ENCODE results near the gene DNM2.
"Not testable (repeated sequence)": the region's sequence is repeated elsewhere in the genome, so short reads cannot be mapped to it uniquely, and the experiment has no call there.

The DNM2 gene

DNA sequence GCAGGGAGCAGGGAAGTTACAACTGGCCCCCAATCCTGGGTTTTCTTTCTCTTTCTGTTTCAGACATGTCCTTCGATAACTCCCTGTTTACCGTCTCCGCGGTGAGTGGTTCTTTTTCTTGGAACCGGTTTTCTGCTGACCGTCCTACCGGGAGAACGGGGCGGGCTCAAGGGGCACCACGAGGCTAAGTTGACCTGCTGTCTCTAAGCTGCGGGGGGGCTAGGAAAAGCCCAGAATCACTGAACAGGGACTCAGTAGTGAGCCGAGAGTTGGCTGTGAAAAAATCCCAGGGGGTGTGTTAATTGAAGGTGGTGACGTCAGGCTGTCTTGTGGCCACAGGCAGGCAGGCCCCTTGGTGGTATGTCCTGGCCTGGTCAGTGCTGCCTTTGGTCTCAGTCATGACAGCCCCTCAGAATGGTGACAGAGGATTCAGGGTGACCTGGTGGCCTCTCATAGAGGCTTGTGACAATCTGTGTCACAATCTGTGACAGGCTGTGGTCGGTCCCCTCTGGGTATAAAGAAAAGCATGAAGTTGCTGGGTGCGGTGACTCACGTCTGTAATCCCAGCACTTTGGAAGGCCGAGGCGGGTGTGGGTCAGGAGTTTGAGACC is 145.3 kb downstream of the DNM2 start:
- no peak for DNase-seq (ENCODE audit: low read depth, low spot score)

DNA sequence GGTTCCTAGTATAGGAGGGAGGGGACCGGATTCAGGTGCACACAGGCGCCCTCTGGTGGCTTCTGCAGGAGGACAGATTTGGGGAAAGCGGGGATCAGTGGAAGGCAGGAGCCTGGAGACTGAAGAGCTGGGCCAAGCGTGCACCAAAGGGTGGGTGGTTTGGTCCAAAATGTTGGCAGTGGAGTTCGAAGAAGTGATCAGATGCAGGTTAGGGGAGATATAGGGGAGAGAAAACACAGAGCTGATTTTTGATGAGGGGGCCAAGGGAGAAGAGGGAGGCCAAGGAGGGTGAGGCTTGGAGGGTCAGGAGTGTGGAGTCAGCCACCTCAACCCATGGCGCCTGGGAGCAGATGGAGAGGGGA is 146.6 kb downstream of the DNM2 start:
- peak; percentile 52 for DNase-seq (ENCODE audit: low read depth, low spot score)

DNA sequence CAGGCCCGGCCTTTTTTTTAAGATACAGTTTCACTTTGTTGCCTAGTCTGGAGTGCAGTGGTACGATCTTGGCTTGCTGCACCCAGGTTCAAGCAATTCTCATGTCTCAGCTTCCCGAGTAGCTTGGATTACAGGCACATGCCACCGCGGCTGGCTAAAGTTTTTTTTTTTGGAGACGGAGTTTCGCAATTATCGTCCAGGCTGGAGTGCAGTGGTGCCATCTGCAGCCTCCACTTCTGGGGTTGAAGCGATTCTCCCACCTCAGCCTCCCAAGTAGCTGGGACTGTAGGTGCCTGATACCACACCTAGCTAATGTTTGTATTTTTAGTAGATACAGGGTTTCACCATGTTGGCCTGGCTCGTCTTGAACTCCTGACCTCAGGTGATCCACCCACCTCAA is 148.6 kb downstream of the DNM2 start:
- no peak for DNase-seq (ENCODE audit: low read depth, low spot score)

DNA sequence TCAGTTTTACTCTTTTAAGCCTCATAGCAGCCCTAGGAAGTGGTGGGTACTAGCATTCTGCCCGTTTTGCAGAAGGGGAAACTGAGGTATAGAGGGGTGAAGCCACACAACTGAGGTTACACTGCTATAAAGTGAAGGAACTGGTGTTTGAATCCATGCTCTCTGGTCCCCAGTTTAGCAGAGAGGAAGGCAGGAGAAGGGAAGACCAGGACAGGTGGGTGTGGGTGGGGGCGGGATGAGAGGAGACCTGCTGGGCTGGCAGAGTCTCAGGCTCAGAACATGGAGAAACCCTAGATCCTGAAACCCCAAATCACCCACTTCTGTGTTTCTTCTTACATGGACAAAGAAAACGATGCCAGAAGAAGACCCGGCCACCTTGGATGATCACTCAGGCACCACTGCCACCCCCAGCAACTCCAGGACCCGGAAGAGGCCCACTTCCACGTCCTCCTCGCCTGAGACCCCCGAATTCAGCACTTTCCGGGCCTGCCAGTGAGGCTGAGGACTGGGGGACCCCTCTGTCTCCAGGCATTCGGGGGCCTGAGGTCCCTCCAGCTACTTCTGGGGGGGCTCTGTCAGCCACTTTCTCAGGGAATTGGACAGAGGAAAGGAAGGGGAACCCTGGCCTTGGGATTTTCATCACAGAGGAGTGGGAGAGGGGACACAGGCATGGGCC is 151.1 kb downstream of the DNM2 start:
- DNase-seq (ENCODE audit: low read depth, low spot score), result no peak

DNA sequence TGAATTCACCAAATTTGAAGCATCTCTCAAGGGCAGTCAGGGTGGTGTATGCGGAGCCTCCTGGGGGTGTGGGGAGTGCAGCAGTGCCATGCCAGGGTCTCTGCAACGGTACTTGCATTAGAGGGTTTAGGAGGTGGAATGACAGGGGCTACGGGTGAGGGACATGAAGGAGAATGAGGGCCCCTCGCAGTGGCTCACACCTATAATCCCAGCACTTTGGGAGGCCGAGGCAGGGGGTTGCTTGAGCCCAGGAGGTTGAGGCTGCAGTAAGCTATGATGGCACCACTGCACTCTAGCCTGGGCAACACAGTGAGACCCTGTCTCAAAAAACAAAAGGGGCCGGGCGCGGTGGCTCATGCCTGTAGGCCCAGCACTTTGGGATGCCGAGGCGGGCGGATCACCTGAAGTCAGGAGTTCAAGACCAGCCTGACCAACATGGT is 152.0 kb downstream of the DNM2 start:
- DNase-seq (ENCODE audit: low read depth, low spot score), result not testable (repeated sequence)

DNA sequence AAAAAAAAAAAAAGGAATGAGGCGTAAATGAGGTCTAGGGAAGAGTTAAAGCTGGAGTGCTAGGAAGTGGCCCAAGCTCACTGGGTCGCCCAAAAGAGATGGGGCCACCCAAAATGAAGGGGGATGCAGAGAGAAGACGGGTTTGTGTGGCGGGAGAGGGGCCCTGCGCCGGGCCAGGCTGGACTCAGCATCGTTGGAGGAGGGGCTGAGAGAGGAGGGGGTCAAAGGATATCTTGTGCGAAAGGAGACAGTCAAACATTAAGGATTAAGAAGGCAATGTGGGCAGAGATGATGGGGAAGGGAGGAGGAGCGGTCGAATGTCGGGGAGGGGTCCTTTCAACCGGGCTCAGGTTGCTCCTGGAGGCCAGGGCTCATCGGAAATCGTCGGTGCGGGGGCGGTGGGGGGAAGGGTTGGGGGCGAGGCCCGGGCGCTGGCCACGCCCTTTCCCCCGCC is 152.6 kb downstream of the DNM2 start:
- no peak for DNase-seq (ENCODE audit: low read depth, low spot score)

DNA sequence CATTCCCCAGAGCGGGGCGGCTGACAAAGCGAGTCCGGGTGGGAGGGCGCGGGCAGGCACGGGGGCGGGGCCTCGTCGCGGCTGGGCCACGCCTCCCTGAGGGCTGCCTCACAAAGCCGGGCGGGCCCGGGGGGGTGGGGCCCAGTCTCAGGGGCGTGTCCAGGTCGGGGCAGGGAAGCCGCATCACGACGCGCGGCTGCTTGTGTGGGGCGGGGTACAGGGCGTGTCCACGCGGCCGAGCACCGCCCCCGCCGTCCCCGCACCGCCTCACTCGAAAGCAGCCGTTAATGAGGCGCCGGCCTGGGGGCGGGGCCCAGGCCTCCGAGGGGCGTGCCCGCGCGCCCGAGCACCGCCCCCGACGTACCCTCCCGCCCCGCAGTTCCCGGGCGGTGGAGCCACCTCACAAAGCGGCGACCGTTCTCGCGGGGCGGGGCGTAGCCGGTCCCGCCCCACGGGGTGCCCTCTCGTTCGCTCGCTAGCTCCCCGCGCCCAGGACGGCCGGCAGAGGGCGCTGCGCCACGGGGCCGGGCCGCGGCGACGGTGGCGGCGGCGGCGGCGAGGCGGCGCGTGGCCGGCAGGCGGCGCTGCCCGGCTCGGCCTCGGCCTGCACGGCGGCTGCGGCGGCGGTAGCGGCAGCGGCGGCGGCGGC is 153.2 kb downstream of the DNM2 start, which contains the start of gene CARM1:
TSS of gene CARM1 (plus strand) at position 599 of the 649 bp plus-strand sequence. CDS start 150 bp downstream, outside the sequence.
- DNase-seq (ENCODE audit: low read depth, low spot score), result peak; percentile 97

DNA sequence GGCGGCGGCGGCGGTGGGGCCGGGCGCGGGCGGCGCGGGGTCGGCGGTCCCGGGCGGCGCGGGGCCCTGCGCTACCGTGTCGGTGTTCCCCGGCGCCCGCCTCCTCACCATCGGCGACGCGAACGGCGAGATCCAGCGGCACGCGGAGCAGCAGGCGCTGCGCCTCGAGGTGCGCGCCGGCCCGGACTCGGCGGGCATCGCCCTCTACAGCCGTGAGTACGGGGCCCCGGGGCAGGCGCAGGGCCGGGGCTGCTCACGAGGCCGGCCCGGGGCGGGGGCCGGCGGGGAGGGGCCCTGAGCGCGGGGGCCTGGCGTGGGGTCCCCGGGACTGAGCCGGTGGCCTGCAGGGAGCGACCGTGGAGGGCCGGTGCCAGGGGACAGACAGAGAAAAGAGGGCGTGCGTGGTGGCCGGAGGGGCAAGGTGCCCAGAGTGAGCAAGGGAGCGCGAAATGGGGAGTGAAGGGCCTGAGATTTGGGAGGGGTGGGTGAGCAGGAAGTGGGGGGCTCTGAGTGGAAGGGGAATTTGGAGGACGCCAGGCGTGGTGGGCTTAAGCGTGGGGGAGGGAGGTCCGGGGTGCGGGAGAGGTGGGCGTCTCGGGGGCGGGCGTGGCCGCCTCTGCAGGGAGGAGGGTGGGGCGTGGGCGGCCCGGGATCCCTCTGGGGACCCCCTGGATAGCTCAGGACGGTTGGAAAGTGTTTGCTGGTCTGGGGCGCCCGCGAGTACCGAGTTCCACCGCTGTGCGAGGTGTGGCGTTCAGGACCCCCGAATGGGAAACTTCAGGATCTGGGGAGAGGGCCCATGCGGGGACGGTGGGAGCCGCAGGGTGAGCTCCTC is 154.0 kb downstream of the DNM2 start:
- no peak for DNase-seq (ENCODE audit: low read depth, low spot score)

DNA sequence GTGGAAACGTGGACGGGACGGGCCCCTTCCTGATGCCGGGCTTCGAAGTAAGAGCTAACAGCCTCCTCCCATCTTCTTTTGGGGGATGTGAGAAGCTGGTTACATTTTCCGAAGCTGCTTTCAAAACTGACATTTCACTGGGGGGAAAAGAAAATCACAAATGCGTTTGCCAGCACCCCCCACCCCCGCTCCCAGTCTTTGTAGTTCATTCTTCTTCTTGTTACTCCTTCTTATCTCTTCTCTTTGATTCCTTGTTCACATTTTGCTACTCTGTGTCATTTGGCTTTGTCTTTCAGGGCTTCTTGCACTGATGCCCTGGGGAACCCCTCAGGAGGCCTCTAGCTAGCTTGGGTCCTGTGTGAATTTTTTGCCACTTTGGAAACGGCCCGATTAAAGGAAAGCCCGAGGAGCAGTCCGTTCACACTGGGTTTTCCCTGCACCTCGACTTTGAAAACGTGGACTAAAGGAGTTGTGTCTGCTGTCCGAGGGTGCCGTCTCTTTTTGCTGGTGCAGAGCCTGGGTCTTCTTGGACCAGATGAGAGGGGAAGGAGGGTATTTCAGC is 154.7 kb downstream of the DNM2 start:
- DNase-seq (ENCODE audit: low read depth, low spot score), result no peak

DNA sequence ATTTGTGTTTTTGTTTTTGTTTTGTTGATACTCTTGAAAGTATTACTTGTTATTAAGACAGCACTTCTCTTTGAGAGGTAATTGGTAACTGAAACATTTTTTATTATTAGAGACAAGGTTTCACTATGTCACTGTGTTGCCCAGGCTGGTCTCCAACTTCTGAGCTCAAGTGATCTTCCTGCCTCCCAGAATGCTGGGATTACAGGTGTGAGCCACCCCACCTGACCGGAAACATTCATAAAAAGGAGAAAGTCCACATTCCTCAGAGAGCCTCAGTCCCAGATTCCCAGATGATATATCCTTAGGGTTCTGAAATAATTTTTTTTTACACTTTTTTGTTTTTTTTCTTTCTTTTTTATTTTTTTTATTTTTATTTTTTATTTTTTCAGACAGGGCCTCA is 156.1 kb downstream of the DNM2 start:
- no peak for DNase-seq (ENCODE audit: low read depth, low spot score)

DNA sequence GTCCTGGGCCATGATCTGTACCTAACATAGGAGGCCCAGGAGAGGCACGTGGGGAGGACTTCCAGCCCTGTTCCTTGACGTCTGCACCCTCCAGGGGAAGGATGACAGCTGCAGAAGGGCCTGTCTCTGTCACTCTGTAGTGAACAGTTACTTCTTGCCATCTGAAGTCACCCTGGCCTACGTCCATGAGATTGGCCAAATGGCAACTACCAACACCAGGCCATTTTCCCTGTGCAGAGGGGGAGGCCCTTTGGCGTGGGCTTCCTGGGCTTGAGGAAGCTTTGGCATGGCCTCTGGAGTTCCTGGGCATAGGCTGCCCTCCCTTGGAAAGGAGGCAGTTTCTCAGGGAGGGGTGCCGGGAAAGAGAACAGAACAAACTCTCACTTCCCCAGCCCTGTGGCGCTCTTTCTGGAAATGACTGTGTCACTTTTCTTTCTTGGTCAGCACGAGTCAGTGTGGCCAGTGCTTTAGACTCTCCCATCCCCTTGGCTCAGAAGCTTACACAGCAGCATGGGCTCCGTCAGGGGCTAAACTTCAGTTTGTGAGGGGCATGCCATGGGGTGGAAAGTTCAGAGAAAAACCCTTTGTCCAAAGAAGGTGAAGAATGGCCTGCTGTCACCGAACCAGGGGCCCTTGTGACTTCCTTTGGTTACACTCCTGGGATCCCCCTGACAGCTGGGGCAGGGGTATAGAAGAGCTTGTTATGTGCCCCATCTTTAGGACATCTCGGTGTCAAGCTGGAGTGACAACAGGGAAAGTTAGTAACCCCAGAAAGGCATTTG is 158.8 kb downstream of the DNM2 start:
- no peak for DNase-seq (ENCODE audit: low read depth, low spot score)

DNA sequence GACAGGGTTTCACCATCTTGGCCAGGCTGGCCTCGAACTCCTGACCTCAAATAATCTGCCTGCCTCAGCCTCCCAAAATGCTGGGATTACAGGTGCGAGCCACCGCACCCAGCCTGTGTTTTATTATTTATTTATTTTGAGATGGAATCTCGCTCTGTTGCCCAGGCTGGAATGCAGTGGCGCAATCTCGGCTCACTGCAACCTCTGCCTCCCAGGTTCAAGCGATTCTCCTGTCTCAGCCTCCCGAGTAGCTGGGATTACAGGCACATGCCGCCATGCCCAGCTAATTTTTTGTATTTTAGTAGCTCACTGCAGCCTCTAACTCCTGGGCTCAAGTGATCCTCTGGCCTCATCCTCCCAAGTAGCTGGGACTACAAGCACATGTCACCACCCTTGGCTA is 159.7 kb downstream of the DNM2 start:
- DNase-seq (ENCODE audit: low read depth, low spot score), result not testable (repeated sequence)

DNA sequence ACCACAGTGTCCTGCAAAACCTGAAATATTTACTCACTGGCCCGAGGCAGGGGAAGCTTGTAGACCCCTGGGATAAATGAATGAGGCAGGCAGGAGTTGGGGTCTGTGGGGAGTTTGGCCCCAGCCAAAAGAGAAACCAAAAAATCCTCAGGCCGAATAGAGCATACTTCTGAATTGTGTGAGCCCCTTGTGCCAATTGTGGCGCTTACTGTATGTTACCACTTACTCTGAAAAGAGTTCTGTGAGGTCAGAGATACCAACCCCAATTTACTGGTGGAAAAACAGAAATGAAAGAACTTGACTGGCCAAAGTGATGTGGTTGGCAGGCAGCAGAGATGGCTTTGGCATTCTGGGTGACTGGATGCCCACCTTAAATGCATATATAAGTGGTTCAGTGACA is 160.4 kb downstream of the DNM2 start:
- DNase-seq (ENCODE audit: low read depth, low spot score), result no peak

Measured in smooth muscle cell of the brain vasculature (primary cell).